Adrenal gland (tissue), 5 donors: ENCODE data around the gene NAV2.

Source experiments
- CTCF ChIP-seq, 6 experiments: fragments of 450-650 bp in 4 of 6; fragments of 200-600 bp in 2 of 6; sonication (generic) in 1 of 6; IDR thresholded peaks; 1 replicate in 5 of 6; 2 replicates in 1 of 6; pipeline versions ENCODE4 v1.5.1 to v1.8.0; 2016 to 2021; ENCODE audit warnings: antibody characterized with exemption in 6 of 6, mild to moderate bottlenecking in 2 of 6, moderate library complexity in 1 of 6
- POLR2A ChIP-seq, 2 donors: fragments of 450-650 bp; IDR thresholded peaks; one replicate each; pipeline ENCODE4 v1.6.1; 2017; ENCODE audit warnings: antibody characterized with exemption in 2 of 2, mild to moderate bottlenecking in 2 of 2, moderate library complexity in 1 of 2
- donor health status: DM: no; HTN: no; CAD: no.

GRCh38 chr11:20111871-20112270 is 399.2 kb downstream of the NAV2 start:
- TF ChIP-seq POLR2A (IDR thresholded peaks at IDR 0.05) (no peak), CTCF (IDR thresholded peaks at IDR 0.05) (no peak)
